CD4-positive, alpha-beta memory T cell (primary cell): ENCODE results near the gene DNM3. TPM values are rescaled to one million over a fixed set of nuclear protein-coding genes. Genes with fewer than 3 reads are reported as not detected.

Experiments used
- CTCF ChIA-PET: fragments of 350-600 bp; sonication (Branson Sonifier 250); formaldehyde crosslinking; loops from one replicate; lab custom pipeline; 2021; ENCODE audit warnings: inconsistent platforms; ENCODE audit not compliant: partially characterized antibody; lab: Charles Lee
- POLR2A ChIA-PET: fragments of 350-600 bp; sonication (Branson Sonifier 250); formaldehyde crosslinking; loops from one replicate; lab custom pipeline; 2021; ENCODE audit not compliant: partially characterized antibody; lab: Charles Lee
- DNase-seq, 5 donors: peaks; one replicate each; pipeline versions ENCODE4 v3.0.0 to v3.0.0-alpha.2; 2020 to 2022; ENCODE audit warnings: mixed read lengths in 1 of 5
- H3K27ac ChIP-seq: one replicate; pipeline ENCODE4 v1.7.0; 2013; ENCODE audit warnings: low read depth, low read length
- H3K27me3 ChIP-seq: 2 replicates; pipeline ENCODE4 v1.7.0; 2013; ENCODE audit warnings: mild to moderate bottlenecking, low read length, moderate library complexity; ENCODE audit not compliant: insufficient read depth
- H3K36me3 ChIP-seq: 2 replicates; pipeline ENCODE4 v1.7.0; 2013; ENCODE audit warnings: mild to moderate bottlenecking, low read length, moderate library complexity; ENCODE audit not compliant: insufficient read depth
- H3K4me1 ChIP-seq: 2 replicates; pipeline ENCODE4 v1.7.0; 2013; ENCODE audit warnings: mild to moderate bottlenecking, low read length, moderate library complexity; ENCODE audit not compliant: insufficient read depth
- H3K4me3 ChIP-seq, 2 donors: one replicate each; pipeline ENCODE4 v1.7.0; 2013; ENCODE audit warnings: low read length in 2 of 2, mild to moderate bottlenecking in 1 of 2
- H3K9me3 ChIP-seq, 2 donors: one replicate each; pipeline ENCODE4 v1.7.0; 2013; ENCODE audit warnings: low read length in 2 of 2, control low read depth in 1 of 2; ENCODE audit not compliant: control insufficient read depth in 1 of 2
- H3K27ac Mint-ChIP-seq, 7 donors: one replicate each; pipeline ENCODE4 v1.8.0; 2020 to 2021; ENCODE audit warnings: mixed read lengths in 7 of 7, mild to moderate bottlenecking in 6 of 7, inconsistent platforms in 3 of 7, moderate library complexity in 3 of 7
- H3K27me3 Mint-ChIP-seq, 2 donors: one replicate each; pipeline ENCODE4 v1.8.0; 2020 to 2021; ENCODE audit warnings: mixed read lengths in 2 of 2
- H3K36me3 Mint-ChIP-seq, 2 donors: one replicate each; pipeline ENCODE4 v1.8.0; 2020 to 2021; ENCODE audit warnings: mixed read lengths in 2 of 2, inconsistent platforms in 1 of 2, mild to moderate bottlenecking in 1 of 2
- H3K4me1 Mint-ChIP-seq, 4 donors: one replicate each; pipeline ENCODE4 v1.8.0; 2020 to 2021; ENCODE audit warnings: mixed read lengths in 4 of 4, mild to moderate bottlenecking in 1 of 4
- H3K4me3 Mint-ChIP-seq, 8 donors: one replicate each; pipeline ENCODE4 v1.8.0; 2020 to 2021; ENCODE audit warnings: mixed read lengths in 8 of 8, mild to moderate bottlenecking in 7 of 8, moderate library complexity in 6 of 8, inconsistent platforms in 3 of 8
- H3K9me3 Mint-ChIP-seq, 8 donors: one replicate each; pipeline ENCODE4 v1.8.0; 2020 to 2021; ENCODE audit warnings: mixed read lengths in 8 of 8, mild to moderate bottlenecking in 5 of 8, inconsistent platforms in 3 of 8, moderate library complexity in 1 of 8
- intact Hi-C: fragments of 100-400 bp; cut with micrococcal nuclease; formaldehyde crosslinking; loops from one replicate; pipeline ENCODE4 v1.15.1; 2023
- polyA plus RNA-seq, 2 donors: library from polyadenylated mRNA; unstranded; fragments of 300-500 nt; fragmentation: Illumina TruSeq; gene quantifications; one replicate each; pipeline ENCODE4 v1.2.3, GENCODE V29; 2021
- total RNA-seq, 2 experiments: library from RNA; stranded (reverse); gene quantifications; one replicate each; pipeline ENCODE4 v1.2.3, GENCODE V29; 2021

DNM3 gene
- total RNA-seq (1 to 10 TPM; 2.0 to 2.7 TPM), polyA plus RNA-seq (under 1 TPM; 0.37 to 0.76 TPM)

DNA sequence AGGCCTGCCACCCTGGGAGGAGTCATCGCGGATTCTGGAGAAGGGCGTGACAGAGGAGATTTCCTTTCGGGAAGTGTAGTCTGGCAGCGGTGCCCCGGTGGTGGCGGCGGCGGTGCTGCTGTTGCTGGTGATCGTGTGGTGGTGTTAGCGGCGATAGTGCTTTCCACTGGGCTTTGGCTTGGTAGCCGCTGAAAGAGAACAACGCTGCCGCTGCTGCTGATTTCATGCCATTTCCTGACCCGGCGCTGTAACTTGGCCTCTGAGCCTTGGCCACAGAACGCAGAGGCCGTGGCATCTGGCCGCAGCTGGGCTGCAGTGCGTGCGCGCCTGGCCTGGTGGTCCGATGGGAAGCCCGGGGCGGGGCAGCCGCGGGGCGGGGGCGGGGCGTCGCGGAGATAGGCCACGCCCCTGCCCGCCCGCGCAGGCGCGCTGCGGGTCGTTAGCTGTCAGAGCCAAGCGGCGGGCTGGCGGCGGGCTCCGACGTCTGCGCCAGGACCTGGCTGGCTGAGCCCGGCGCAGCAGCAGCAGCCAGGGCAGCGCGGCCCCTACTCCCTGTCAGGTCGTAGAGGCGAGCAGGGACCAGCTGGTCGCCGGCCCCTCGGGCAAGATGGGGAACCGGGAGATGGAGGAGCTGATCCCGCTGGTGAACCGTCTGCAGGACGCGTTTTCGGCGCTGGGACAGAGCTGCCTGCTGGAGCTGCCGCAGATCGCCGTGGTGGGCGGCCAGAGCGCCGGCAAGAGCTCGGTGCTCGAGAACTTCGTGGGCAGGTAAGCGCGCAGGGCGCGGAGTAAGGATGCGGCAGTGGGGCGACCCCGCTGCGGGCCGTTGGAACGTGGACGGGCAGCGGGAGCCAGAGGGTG, at the start of gene DNM3:
Gene DNM3, plus strand, starts transcription at position 449 of the 861 bp plus-strand sequence. Its CDS starts 159 bp downstream, at position 608.
- peaks cover 7 to 10% of the 10 kb centered on the region in 2 donors for H3K27me3 Mint-ChIP-seq
- POLR2A ChIA-PET = interaction anchor here (0.6 to 2.6 kb wide), 9 partner anchors 9 to 1982 kb away, joined by 3 to 16 read pairs (median 3); partner anchors contain the start of genes METTL13, PRRC2C and VAMP4
- Histone ChIP-seq H3K27ac (peak within 1 kb of the TSS; percentile 41), H3K36me3 (no peaks in the 10 kb centered on the region), H3K4me3 (peak within 1 kb of the TSS; percentile 43 to 66), H3K4me1 (peaks cover 16% of the 10 kb centered on the region), H3K27me3 (peaks cover 13% of the 10 kb centered on the region), H3K9me3 (no peaks in the 10 kb centered on the region)
- H3K4me1 Mint-ChIP-seq = peaks cover 12 to 20% (median 15%) of the 10 kb centered on the region in 4 donors
- CTCF ChIA-PET = interaction anchor here (0.9 to 3.4 kb wide), 4 partner anchors 10 to 243 kb away, joined by 3 to 23 read pairs (median 3); no protein-coding TSS in a partner anchor
- peak within 1 kb of the TSS; percentile 88 to 93 (median 89) for H3K4me3 Mint-ChIP-seq
- peak; percentile 70 to 89 (median 85) for DNase-seq
- H3K27ac Mint-ChIP-seq = peak within 1 kb of the TSS; percentile 62 to 94 (median 81)
- peaks cover 0 to 1% (median 0%) of the 10 kb centered on the region in 8 donors for H3K9me3 Mint-ChIP-seq
- intact Hi-C loops = loop anchor here (1.0 to 5.0 kb wide), 4 partner anchors 60 to 691 kb away; partner anchors contain the start of genes METTL13, PRRC2C, SUCO and VAMP4
- H3K36me3 Mint-ChIP-seq = peaks cover 0 to 2% of the 10 kb centered on the region in 2 donors

GRCh38 chr1:171792656-171793369, 48.5 kb upstream of the DNM3 start:
- Histone ChIP-seq H3K9me3 (no peaks in the 10 kb centered on the region), H3K27ac (no peak overlapping the region), H3K27me3 (no peaks in the 10 kb centered on the region), H3K4me1 (no peaks in the 10 kb centered on the region), H3K4me3 (no peak overlapping the region), H3K36me3 (peaks cover 72% of the 10 kb centered on the region)
- no peak for DNase-seq
- POLR2A ChIA-PET = interaction anchor here (0.7 kb wide), 1 partner anchor 50 kb away, joined by 3 read pairs; no protein-coding TSS in a partner anchor
- Mint-ChIP-seq H3K27ac (peak overlapping the region in 2 of 7 donors; percentile 2 to 48), H3K4me1 (peaks cover 4 to 21% (median 15%) of the 10 kb centered on the region in 4 donors), H3K9me3 (no peaks in the 10 kb centered on the region), H3K27me3 (no peaks in the 10 kb centered on the region), H3K4me3 (no peak overlapping the region), H3K36me3 (peaks cover 75 to 91% of the 10 kb centered on the region in 2 donors)
- intact Hi-C loops = no loop called here
- CTCF ChIA-PET = interaction anchor here (1.5 kb wide), 1 partner anchor 11 kb away, joined by 3 read pairs; no protein-coding TSS in a partner anchor

DNA sequence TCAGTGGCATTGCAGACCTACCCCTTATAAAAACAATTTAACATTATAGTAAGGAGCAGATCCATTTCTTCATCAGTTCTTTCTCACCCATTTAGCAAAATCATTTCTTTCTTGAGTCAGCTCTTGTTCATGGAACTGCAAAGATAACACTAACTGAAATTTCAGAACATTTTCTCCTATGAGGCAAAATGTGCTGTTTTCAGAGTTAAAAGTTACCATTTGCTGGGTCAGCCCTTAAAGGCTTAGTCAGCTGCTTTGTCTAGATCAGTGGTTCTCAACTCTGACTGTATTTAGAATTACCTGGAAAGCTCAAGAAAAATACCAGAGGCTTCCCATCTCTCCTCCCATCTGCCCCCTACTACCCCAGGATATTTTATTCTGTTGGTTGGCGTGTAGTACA, 47.7 kb upstream of the DNM3 start:
- H3K4me3 ChIP-seq = no peak overlapping the region
- Mint-ChIP-seq H3K4me1 (peaks cover 3 to 18% (median 15%) of the 10 kb centered on the region in 4 donors), H3K27ac (peak overlapping the region in 4 of 7 donors; percentile 26 to 87 (median 39)), H3K27me3 (no peaks in the 10 kb centered on the region), H3K4me3 (no peak overlapping the region), H3K9me3 (no peaks in the 10 kb centered on the region), H3K36me3 (peaks cover 73 to 92% of the 10 kb centered on the region in 2 donors)
- intact Hi-C loops = loop anchor here (1.0 kb wide), 1 partner anchor 12 kb away; the partner anchor contains the start of gene METTL13
- DNase-seq = no peak
- ChIA-PET CTCF (no interaction called here), POLR2A (interaction anchor here (0.7 kb wide), 1 partner anchor 51 kb away, joined by 3 read pairs; no protein-coding TSS in a partner anchor)
- H3K36me3 ChIP-seq = peaks cover 68% of the 10 kb centered on the region
- H3K9me3 ChIP-seq = no peaks in the 10 kb centered on the region
- no peaks in the 10 kb centered on the region for H3K4me1 ChIP-seq
- no peak overlapping the region for H3K27ac ChIP-seq
- H3K27me3 ChIP-seq = no peaks in the 10 kb centered on the region

- Mint-ChIP-seq H3K9me3 (no peaks in the 10 kb centered on the region), H3K27ac (peak overlapping the region in 6 of 7 donors; percentile 10 to 87 (median 39)), H3K27me3 (no peaks in the 10 kb centered on the region), H3K36me3 (peaks cover 70 to 91% of the 10 kb centered on the region in 2 donors), H3K4me1 (peaks cover 3 to 16% (median 14%) of the 10 kb centered on the region in 4 donors), H3K4me3 (no peak overlapping the region)
- H3K27me3 ChIP-seq = no peaks in the 10 kb centered on the region
- no peaks in the 10 kb centered on the region for H3K9me3 ChIP-seq
- intact Hi-C loops = loop anchor here (1.0 kb wide), 1 partner anchor 13 kb away; the partner anchor contains the start of gene METTL13
- H3K4me1 ChIP-seq = no peaks in the 10 kb centered on the region
- DNase-seq = peak in 2 of 5 donors; percentile 14 to 51
- peaks cover 64% of the 10 kb centered on the region for H3K36me3 ChIP-seq
- POLR2A ChIA-PET = interaction anchor here (0.6 kb wide), 1 partner anchor 656 kb away, joined by 4 read pairs; no protein-coding TSS in a partner anchor
- CTCF ChIA-PET = no interaction called here
- H3K27ac ChIP-seq = no peak overlapping the region
- H3K4me3 ChIP-seq = no peak overlapping the region
These were observed 47.2 kb upstream of the DNM3 start for GRCh38 chr1:171794085-171794484.

DNA sequence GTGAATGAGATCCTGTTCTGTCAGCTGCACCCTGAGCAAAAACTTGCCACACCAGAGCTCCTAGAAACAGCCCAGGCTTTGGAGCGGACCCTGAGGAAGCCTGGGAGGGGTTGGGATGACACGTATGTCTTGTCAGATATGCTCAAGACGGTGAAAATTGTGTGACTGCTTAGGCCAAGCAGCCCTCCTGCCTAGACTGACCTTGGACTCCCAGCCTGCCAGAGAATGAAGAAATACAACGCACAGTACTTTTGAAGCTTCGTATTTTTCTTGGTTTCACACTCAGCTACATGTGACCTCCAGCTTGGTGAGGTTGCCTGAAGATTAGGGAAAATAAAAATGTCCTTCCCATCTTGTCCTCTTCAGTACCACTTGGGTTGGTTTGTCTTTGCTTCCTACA, 44.7 kb upstream of the DNM3 start:
- H3K4me3 ChIP-seq = no peak overlapping the region
- intact Hi-C loops = no loop called here
- CTCF ChIA-PET = interaction anchor here (1.6 kb wide), 1 partner anchor 189 kb away, joined by 4 read pairs; no protein-coding TSS in a partner anchor
- H3K27ac ChIP-seq = no peak overlapping the region
- Mint-ChIP-seq H3K27ac (peak overlapping the region in 2 of 7 donors; percentile 6 to 9), H3K4me3 (no peak overlapping the region), H3K9me3 (no peaks in the 10 kb centered on the region), H3K36me3 (peaks cover 55 to 71% of the 10 kb centered on the region in 2 donors), H3K27me3 (no peaks in the 10 kb centered on the region), H3K4me1 (peaks cover 1 to 12% (median 9%) of the 10 kb centered on the region in 4 donors)
- no peaks in the 10 kb centered on the region for H3K4me1 ChIP-seq
- POLR2A ChIA-PET = no interaction called here
- H3K27me3 ChIP-seq = no peaks in the 10 kb centered on the region
- H3K9me3 ChIP-seq = no peaks in the 10 kb centered on the region
- DNase-seq = no peak
- H3K36me3 ChIP-seq = peaks cover 46% of the 10 kb centered on the region

- peaks cover 29% of the 10 kb centered on the region for H3K36me3 ChIP-seq
- CTCF ChIA-PET = interaction anchor here (0.7 to 8.3 kb wide), 4 partner anchors 82 to 601 kb away, joined by 3 to 162 read pairs (median 19); no protein-coding TSS in a partner anchor
- DNase-seq = no peak
- Mint-ChIP-seq H3K9me3 (no peaks in the 10 kb centered on the region), H3K27me3 (no peaks in the 10 kb centered on the region), H3K4me1 (peaks cover 1 to 12% (median 9%) of the 10 kb centered on the region in 4 donors), H3K27ac (peak overlapping the region in 2 of 7 donors; percentile 25 to 29), H3K4me3 (no peak overlapping the region), H3K36me3 (peaks cover 46 to 53% of the 10 kb centered on the region in 2 donors)
- H3K27ac ChIP-seq = no peak overlapping the region
- H3K27me3 ChIP-seq = no peaks in the 10 kb centered on the region
- intact Hi-C loops = no loop called here
- H3K4me3 ChIP-seq = no peak overlapping the region
- no peaks in the 10 kb centered on the region for H3K4me1 ChIP-seq
- POLR2A ChIA-PET = no interaction called here
- H3K9me3 ChIP-seq = no peaks in the 10 kb centered on the region
These were observed 43.0 kb upstream of the DNM3 start for GRCh38 chr1:171798311-171798710.
